Neural crest cell (in vitro differentiated cells): Measurements from ENCODE around the gene PCNX2. TPM values are rescaled to one million over a fixed set of nuclear protein-coding genes. Genes with fewer than 3 reads are reported as not detected.

Experiments used
- DNase-seq: peaks from one replicate; pipeline ENCODE4 v3.0.0; 2021; ENCODE audit warnings: low read depth, mixed read lengths, low spot score
- H3K27ac Mint-ChIP-seq: one replicate; pipeline ENCODE4 v1.8.0; 2021; ENCODE audit warnings: mild to moderate bottlenecking, mixed read lengths; ENCODE audit not compliant: unreplicated experiment
- H3K27me3 Mint-ChIP-seq: 2 replicates; pipeline ENCODE4 v1.8.0; 2021; ENCODE audit warnings: low read depth, mild to moderate bottlenecking, mixed read lengths
- H3K36me3 Mint-ChIP-seq: 2 replicates; pipeline ENCODE4 v1.8.0; 2021; ENCODE audit warnings: low read depth, mild to moderate bottlenecking, mixed read lengths
- H3K4me1 Mint-ChIP-seq: 2 replicates; pipeline ENCODE4 v1.8.0; 2021; ENCODE audit warnings: mixed read lengths
- H3K4me3 Mint-ChIP-seq: one replicate; pipeline ENCODE4 v1.8.0; 2021; ENCODE audit warnings: mild to moderate bottlenecking, mixed read lengths
- H3K9me3 Mint-ChIP-seq: 2 replicates; pipeline ENCODE4 v1.8.0; 2021; ENCODE audit warnings: mixed read lengths
- total RNA-seq: library from RNA; stranded (reverse); gene quantifications from 2 replicates; pipeline ENCODE4 v1.2.1, GENCODE V29; 2021
- TF ChIP-seq, protein P1 (sequence below): fragments of 200-600 bp; sonication (generic); conservative IDR thresholded peaks from 2 replicates; pipeline ENCODE4 v1.5.0; 2021; ENCODE audit warnings: antibody characterized with exemption, mild to moderate bottlenecking

PCNX2 gene
- total RNA-seq, 1 donor from 2014 or later: 13.6 TPM

DNA sequence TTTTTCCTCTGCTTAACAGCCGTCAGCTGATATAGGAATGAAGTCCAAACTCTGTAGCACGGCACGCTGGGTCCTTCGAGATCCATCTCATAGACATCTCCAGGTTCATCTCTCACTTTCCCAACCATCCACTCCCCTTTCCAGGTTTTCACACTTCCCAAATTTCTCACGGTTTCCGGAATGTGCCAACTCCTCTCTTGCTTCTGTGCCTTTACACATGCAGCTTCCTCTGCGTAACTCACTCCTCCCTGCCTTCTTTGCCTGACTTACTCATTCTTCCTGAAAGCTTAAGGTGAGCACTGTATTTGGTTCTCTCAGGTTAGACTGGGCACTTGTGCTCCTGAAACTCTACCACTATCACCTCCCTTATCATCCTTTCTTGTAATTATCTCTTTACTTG lies 168.4 kb downstream of the PCNX2 start:
- H3K4me1 Mint-ChIP-seq: peaks cover 4% of the 10 kb centered on the region
- DNase-seq: no peak
- peaks cover 2% of the 10 kb centered on the region for H3K9me3 Mint-ChIP-seq
- no peak overlapping the region for H3K4me3 Mint-ChIP-seq
- peaks cover 19% of the 10 kb centered on the region for H3K36me3 Mint-ChIP-seq
- TF ChIP-seq, protein P1, sequence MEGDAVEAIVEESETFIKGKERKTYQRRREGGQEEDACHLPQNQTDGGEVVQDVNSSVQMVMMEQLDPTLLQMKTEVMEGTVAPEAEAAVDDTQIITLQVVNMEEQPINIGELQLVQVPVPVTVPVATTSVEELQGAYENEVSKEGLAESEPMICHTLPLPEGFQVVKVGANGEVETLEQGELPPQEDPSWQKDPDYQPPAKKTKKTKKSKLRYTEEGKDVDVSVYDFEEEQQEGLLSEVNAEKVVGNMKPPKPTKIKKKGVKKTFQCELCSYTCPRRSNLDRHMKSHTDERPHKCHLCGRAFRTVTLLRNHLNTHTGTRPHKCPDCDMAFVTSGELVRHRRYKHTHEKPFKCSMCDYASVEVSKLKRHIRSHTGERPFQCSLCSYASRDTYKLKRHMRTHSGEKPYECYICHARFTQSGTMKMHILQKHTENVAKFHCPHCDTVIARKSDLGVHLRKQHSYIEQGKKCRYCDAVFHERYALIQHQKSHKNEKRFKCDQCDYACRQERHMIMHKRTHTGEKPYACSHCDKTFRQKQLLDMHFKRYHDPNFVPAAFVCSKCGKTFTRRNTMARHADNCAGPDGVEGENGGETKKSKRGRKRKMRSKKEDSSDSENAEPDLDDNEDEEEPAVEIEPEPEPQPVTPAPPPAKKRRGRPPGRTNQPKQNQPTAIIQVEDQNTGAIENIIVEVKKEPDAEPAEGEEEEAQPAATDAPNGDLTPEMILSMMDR: no peak
- H3K27me3 Mint-ChIP-seq: no peaks in the 10 kb centered on the region
- no peak overlapping the region for H3K27ac Mint-ChIP-seq

DNA sequence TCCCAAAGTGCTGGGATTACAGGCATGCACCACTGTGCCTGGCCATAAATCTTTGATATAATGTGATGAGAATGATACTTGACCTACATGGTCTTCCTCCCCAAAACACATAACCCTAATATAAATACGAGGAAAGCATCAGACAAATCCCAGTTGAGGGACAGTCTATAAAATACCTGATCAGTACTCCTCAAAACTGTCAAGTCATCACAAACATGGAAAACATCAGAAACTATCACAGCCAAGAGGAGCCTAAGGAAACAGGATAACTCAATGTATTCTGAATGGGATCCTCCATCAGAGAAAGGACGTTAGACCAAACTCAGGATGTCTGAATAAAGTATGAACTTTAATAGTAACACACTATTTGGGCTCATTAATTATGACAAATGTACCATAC lies 172.7 kb downstream of the PCNX2 start:
- peaks cover 5% of the 10 kb centered on the region for H3K9me3 Mint-ChIP-seq
- TF ChIP-seq, protein P1: no peak
- no peak overlapping the region for H3K4me3 Mint-ChIP-seq
- peaks cover 14% of the 10 kb centered on the region for H3K36me3 Mint-ChIP-seq
- no peak overlapping the region for H3K27ac Mint-ChIP-seq
- H3K4me1 Mint-ChIP-seq: no peaks in the 10 kb centered on the region
- no peaks in the 10 kb centered on the region for H3K27me3 Mint-ChIP-seq
- no peak for DNase-seq

DNA sequence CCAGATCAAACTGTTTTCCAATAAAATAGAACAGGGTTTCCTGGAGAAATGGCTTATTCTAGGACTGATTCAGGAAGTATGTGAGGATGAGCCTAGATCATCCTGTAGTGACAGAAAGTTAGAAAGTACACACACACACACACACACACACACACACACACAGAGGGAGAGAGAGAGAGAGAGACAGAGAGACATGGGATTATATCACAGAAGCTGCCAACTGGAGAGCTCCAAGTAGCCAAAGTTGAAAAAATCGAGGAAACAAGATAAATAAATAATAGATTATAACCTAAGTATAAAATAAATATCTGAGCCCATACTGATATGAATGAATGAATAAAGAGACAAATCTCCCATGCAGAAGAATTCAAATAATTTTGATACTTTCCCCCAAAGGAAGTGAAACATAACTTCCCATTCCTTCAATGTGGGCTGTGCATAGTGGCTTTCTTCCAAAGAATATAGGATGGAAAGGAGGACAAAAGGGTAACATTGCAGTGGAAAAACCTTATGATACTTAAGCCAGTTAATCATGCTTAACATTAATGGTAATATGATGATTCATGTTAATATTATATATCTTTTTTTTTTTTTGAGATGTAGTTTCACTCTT lies 173.5 kb downstream of the PCNX2 start:
- H3K27ac Mint-ChIP-seq: no peak overlapping the region

DNA sequence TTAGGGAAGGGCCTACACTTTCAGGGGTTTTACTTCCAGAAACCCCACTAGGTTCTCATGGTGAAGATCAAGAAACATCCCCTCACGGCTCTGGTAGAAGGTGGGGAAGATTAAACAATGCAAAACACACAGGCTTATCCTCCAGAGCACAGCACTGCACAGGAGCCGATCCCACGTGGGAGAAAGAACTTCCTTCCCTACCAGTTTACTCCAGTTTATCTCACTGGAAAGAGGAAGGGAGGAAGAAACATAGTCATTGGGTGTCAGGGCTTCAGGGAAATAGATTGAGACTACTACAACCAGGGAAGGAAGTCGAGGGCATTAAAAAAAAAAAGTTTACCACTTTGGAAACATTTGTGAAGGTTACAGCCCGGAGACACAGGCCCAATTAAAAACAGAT lies 180.7 kb downstream of the PCNX2 start:
- Mint-ChIP-seq H3K27ac (peak overlapping the region; percentile 78), H3K27me3 (no peaks in the 10 kb centered on the region), H3K9me3 (no peaks in the 10 kb centered on the region), H3K4me3 (no peak overlapping the region), H3K4me1 (peaks cover 26% of the 10 kb centered on the region), H3K36me3 (peaks cover 17% of the 10 kb centered on the region)
- TF ChIP-seq, protein P1: no peak
- no peak for DNase-seq

More for the DNA sequence above, 173.5 kb downstream of the PCNX2 start:
- no peaks in the 10 kb centered on the region for H3K4me1 Mint-ChIP-seq
- DNase-seq: no peak
- H3K27me3 Mint-ChIP-seq: no peaks in the 10 kb centered on the region
- H3K36me3 Mint-ChIP-seq: peaks cover 12% of the 10 kb centered on the region
- no peak overlapping the region for H3K4me3 Mint-ChIP-seq
- H3K9me3 Mint-ChIP-seq: peaks cover 5% of the 10 kb centered on the region
- TF ChIP-seq, protein P1: no peak

DNA sequence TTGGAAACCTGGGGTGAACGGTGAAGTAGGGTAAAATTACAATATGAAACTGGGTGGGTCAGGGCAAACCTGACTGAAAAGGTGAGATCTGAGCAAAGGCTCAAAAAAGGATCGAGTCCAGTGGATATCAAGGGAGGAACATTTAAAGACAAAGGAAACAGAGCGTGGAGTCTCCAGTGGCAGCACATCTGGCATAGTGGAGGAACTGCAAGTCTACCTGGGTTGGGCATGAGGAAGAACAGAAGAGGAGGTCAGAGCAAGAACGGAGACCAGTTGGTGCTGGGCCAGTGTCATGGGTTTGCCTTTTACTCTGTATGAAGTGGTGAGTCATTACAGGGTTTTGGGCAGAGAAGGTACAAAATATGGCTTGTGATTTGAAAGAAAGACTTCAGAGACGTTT lies 181.4 kb downstream of the PCNX2 start:
- no peaks in the 10 kb centered on the region for H3K27me3 Mint-ChIP-seq
- H3K9me3 Mint-ChIP-seq: no peaks in the 10 kb centered on the region
- peak overlapping the region; percentile 68 for H3K27ac Mint-ChIP-seq
- TF ChIP-seq, protein P1: no peak
- H3K36me3 Mint-ChIP-seq: peaks cover 19% of the 10 kb centered on the region
- DNase-seq: no peak
- H3K4me1 Mint-ChIP-seq: peaks cover 26% of the 10 kb centered on the region
- no peak overlapping the region for H3K4me3 Mint-ChIP-seq
